C4-2B (cell line): Measurements from ENCODE around the gene CLIC3.

Experiments used
- H3K27ac ChIP-seq: fragments of 450-650 bp; 2 replicates; pipeline ENCODE4 v1.5.1; 2017
- CTCF ChIP-seq: fragments of 450-650 bp; conservative IDR thresholded peaks from 2 replicates; pipeline ENCODE4 v1.5.1; 2017; ENCODE audit warnings: mild to moderate bottlenecking
- ZFX ChIP-seq: fragments of 450-650 bp; IDR thresholded peaks from 2 replicates; pipeline ENCODE4 v1.6.1; 2017

Gene CLIC3

GRCh38 chr9:136981588-136982231, 14.7 kb downstream of the CLIC3 start:
- TF ChIP-seq ZFX (no peak), CTCF (no peak)
- no peak overlapping the region for H3K27ac ChIP-seq

GRCh38 chr9:136980669-136981478, 15.5 kb downstream of the CLIC3 start:
- no peak for TF ChIP-seq CTCF
- no peak for TF ChIP-seq ZFX
- no peak overlapping the region for H3K27ac ChIP-seq

GRCh38 chr9:136979769-136980587, 16.4 kb downstream of the CLIC3 start:
- no peak overlapping the region for H3K27ac ChIP-seq
- no peak for TF ChIP-seq CTCF
- TF ChIP-seq ZFX: no peak

- no peak overlapping the region for H3K27ac ChIP-seq
- TF ChIP-seq ZFX (no peak), CTCF (no peak)
Measured at GRCh38 chr9:136978865-136979544, 17.4 kb downstream of the CLIC3 start.

GRCh38 chr9:136978073-136978864, 18.1 kb downstream of the CLIC3 start:
- H3K27ac ChIP-seq: no peak overlapping the region
- TF ChIP-seq ZFX (no peak), CTCF (no peak)

- H3K27ac ChIP-seq: no peak overlapping the region
- TF ChIP-seq CTCF: no peak
- TF ChIP-seq ZFX: no peak
Measured at GRCh38 chr9:136977649-136978072, 18.7 kb downstream of the CLIC3 start.
